Effector memory CD4-positive, alpha-beta T cell (primary cell): ENCODE data around the gene LYZ.

Source experiments
- DNase-seq, 3 donors: peaks; one replicate each; pipeline ENCODE4 v3.0.0-alpha.2; 2020
- H3K27ac ChIP-seq: 2 replicates; pipeline ENCODE4 v1.7.0; 2013; ENCODE audit warnings: mild to moderate bottlenecking, low read length, moderate library complexity; ENCODE audit not compliant: insufficient read depth, poor library complexity, severe bottlenecking
- H3K27me3 ChIP-seq: replicated peaks from 2 replicates; pipeline ENCODE4 v1.7.0; 2013; ENCODE audit warnings: mild to moderate bottlenecking, low read length; ENCODE audit not compliant: insufficient read depth, control insufficient read depth, poor library complexity, severe bottlenecking
- H3K36me3 ChIP-seq: 2 replicates; pipeline ENCODE4 v1.7.0; 2013; ENCODE audit warnings: mild to moderate bottlenecking, low read length, moderate library complexity; ENCODE audit not compliant: control insufficient read depth, insufficient read depth
- H3K4me1 ChIP-seq: 2 replicates; pipeline ENCODE4 v1.7.0; 2013; ENCODE audit warnings: low read length, mild to moderate bottlenecking; ENCODE audit not compliant: control insufficient read depth, insufficient read depth, poor library complexity, severe bottlenecking
- H3K4me3 ChIP-seq: 2 replicates; pipeline ENCODE4 v1.7.0; 2013; ENCODE audit warnings: low read length, low read depth, mild to moderate bottlenecking; ENCODE audit not compliant: insufficient read depth, poor library complexity, severe bottlenecking
- H3K9me3 ChIP-seq: 2 replicates; pipeline ENCODE4 v1.7.0; 2013; ENCODE audit warnings: mild to moderate bottlenecking, low read length, moderate library complexity; ENCODE audit not compliant: control insufficient read depth

Gene LYZ

GRCh38 chr12:69338120-69338859 lies 9.9 kb upstream of the LYZ start:
- Histone ChIP-seq H3K27me3 (no peaks in the 10 kb centered on the region), H3K27ac (no peak overlapping the region), H3K4me3 (no peak overlapping the region), H3K4me1 (peaks cover 10% of the 10 kb centered on the region), H3K9me3 (no peaks in the 10 kb centered on the region), H3K36me3 (no peaks in the 10 kb centered on the region)
- DNase-seq = no peak

- Histone ChIP-seq H3K27me3 (no peaks in the 10 kb centered on the region), H3K4me1 (peaks cover 9% of the 10 kb centered on the region), H3K36me3 (no peaks in the 10 kb centered on the region), H3K27ac (no peak overlapping the region), H3K9me3 (no peaks in the 10 kb centered on the region), H3K4me3 (no peak overlapping the region)
- DNase-seq = no peak
Measured at GRCh38 chr12:69338936-69339335, 9.2 kb upstream of the LYZ start.

- Histone ChIP-seq H3K36me3 (no peaks in the 10 kb centered on the region), H3K27me3 (no peaks in the 10 kb centered on the region), H3K4me3 (no peak overlapping the region), H3K4me1 (peaks cover under 1% of the 10 kb centered on the region), H3K27ac (no peak overlapping the region), H3K9me3 (no peaks in the 10 kb centered on the region)
- no peak for DNase-seq
Measured at GRCh38 chr12:69339999-69340398, 8.2 kb upstream of the LYZ start.

- Histone ChIP-seq H3K36me3 (no peaks in the 10 kb centered on the region), H3K4me3 (no peak overlapping the region), H3K9me3 (no peaks in the 10 kb centered on the region), H3K27ac (no peak overlapping the region), H3K4me1 (no peaks in the 10 kb centered on the region), H3K27me3 (no peaks in the 10 kb centered on the region)
- DNase-seq = no peak
Measured at GRCh38 chr12:69341328-69341727, 6.9 kb upstream of the LYZ start.

- no peaks in the 10 kb centered on the region for H3K4me1 ChIP-seq
Measured at GRCh38 chr12:69342421-69342820, 5.8 kb upstream of the LYZ start.

GRCh38 chr12:69343357-69343756 lies 4.8 kb upstream of the LYZ start:
- DNase-seq = no peak
- H3K4me1 ChIP-seq = no peaks in the 10 kb centered on the region
- H3K27ac ChIP-seq = no peak overlapping the region
- no peak overlapping the region for H3K4me3 ChIP-seq
- H3K36me3 ChIP-seq = no peaks in the 10 kb centered on the region
- no peaks in the 10 kb centered on the region for H3K27me3 ChIP-seq
- no peaks in the 10 kb centered on the region for H3K9me3 ChIP-seq

More at GRCh38 chr12:69342421-69342820, 5.8 kb upstream of the LYZ start:
- no peak for DNase-seq
- Histone ChIP-seq H3K27me3 (no peaks in the 10 kb centered on the region), H3K4me3 (no peak overlapping the region), H3K27ac (no peak overlapping the region), H3K36me3 (no peaks in the 10 kb centered on the region), H3K9me3 (no peaks in the 10 kb centered on the region)

- no peaks in the 10 kb centered on the region for H3K4me1 ChIP-seq
- H3K9me3 ChIP-seq = no peaks in the 10 kb centered on the region
- no peaks in the 10 kb centered on the region for H3K36me3 ChIP-seq
- H3K27ac ChIP-seq = no peak overlapping the region
- no peaks in the 10 kb centered on the region for H3K27me3 ChIP-seq
- no peak for DNase-seq
- no peak overlapping the region for H3K4me3 ChIP-seq
Measured at GRCh38 chr12:69343885-69344612, 4.1 kb upstream of the LYZ start.

- H3K4me3 ChIP-seq = no peak overlapping the region
- H3K27ac ChIP-seq = no peak overlapping the region
- H3K27me3 ChIP-seq = no peaks in the 10 kb centered on the region
- H3K9me3 ChIP-seq = no peaks in the 10 kb centered on the region
- H3K4me1 ChIP-seq = no peaks in the 10 kb centered on the region
- H3K36me3 ChIP-seq = no peaks in the 10 kb centered on the region
- no peak for DNase-seq
Measured at GRCh38 chr12:69345077-69345476, 3.1 kb upstream of the LYZ start.

GRCh38 chr12:69345742-69346141 lies 2.4 kb upstream of the LYZ start:
- H3K4me3 ChIP-seq = no peak overlapping the region
- no peaks in the 10 kb centered on the region for H3K36me3 ChIP-seq
- H3K4me1 ChIP-seq = no peaks in the 10 kb centered on the region
- DNase-seq = no peak
- H3K27ac ChIP-seq = no peak overlapping the region
- H3K9me3 ChIP-seq = no peaks in the 10 kb centered on the region
- H3K27me3 ChIP-seq = no peaks in the 10 kb centered on the region

GRCh38 chr12:69350002-69350626 lies 1.9 kb downstream of the LYZ start:
- H3K36me3 ChIP-seq = no peaks in the 10 kb centered on the region
- H3K27me3 ChIP-seq = no peaks in the 10 kb centered on the region
- no peak for DNase-seq
- no peak overlapping the region for H3K4me3 ChIP-seq
- no peak overlapping the region for H3K27ac ChIP-seq
- no peaks in the 10 kb centered on the region for H3K9me3 ChIP-seq
- no peaks in the 10 kb centered on the region for H3K4me1 ChIP-seq
